ENCODE data around the gene TCIRG1.
"Not testable (repeated sequence)": the region's sequence is repeated elsewhere in the genome, so short reads cannot be mapped to it uniquely, and the experiment has no call there.

- TF ChIP-seq BCL3 (IDR thresholded peaks at IDR 0.05); HDAC2 (IDR thresholded peaks at IDR 0.05); FOSL2 (IDR thresholded peaks at IDR 0.05); FOSL2 (CRISPR knock-in tag; IDR thresholded peaks at IDR 0.05); CTCF (IDR thresholded peaks at IDR 0.05); RNF2 (IDR thresholded peaks at IDR 0.05; ENCODE audit: borderline replicate concordance, low read depth); ESRRA (IDR thresholded peaks at IDR 0.05; ENCODE audit: borderline replicate concordance, low read length); RAD21 (conservative IDR thresholded peaks at IDR 0.05 in 1 of 2, IDR thresholded peaks at IDR 0.05 in 1 of 2); ELK1 (IDR thresholded peaks at IDR 0.05; ENCODE audit: low read depth, low read length); EHMT2 (IDR thresholded peaks at IDR 0.05; ENCODE audit: low read depth); POLR2A (IDR thresholded peaks at IDR 0.05; ENCODE audit: low read length): not testable (repeated sequence)
- TF ChIP-seq, protein P1, sequence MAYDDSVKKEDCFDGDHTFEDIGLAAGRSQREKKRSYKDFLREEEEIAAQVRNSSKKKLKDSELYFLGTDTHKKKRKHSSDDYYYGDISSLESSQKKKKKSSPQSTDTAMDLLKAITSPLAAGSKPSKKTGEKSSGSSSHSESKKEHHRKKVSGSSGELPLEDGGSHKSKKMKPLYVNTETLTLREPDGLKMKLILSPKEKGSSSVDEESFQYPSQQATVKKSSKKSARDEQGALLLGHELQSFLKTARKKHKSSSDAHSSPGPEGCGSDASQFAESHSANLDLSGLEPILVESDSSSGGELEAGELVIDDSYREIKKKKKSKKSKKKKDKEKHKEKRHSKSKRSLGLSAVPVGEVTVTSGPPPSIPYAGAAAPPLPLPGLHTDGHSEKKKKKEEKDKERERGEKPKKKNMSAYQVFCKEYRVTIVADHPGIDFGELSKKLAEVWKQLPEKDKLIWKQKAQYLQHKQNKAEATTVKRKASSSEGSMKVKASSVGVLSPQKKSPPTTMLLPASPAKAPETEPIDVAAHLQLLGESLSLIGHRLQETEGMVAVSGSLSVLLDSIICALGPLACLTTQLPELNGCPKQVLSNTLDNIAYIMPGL (CRISPR knock-in tag; IDR thresholded peaks at IDR 0.05; ENCODE audit: borderline replicate concordance) = not testable (repeated sequence)
- TF ChIP-seq, protein P2, sequence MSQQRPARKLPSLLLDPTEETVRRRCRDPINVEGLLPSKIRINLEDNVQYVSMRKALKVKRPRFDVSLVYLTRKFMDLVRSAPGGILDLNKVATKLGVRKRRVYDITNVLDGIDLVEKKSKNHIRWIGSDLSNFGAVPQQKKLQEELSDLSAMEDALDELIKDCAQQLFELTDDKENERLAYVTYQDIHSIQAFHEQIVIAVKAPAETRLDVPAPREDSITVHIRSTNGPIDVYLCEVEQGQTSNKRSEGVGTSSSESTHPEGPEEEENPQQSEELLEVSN (IDR thresholded peaks at IDR 0.05; ENCODE audit: borderline replicate concordance, low read depth) = not testable (repeated sequence)
- TF ChIP-seq, protein P3, sequence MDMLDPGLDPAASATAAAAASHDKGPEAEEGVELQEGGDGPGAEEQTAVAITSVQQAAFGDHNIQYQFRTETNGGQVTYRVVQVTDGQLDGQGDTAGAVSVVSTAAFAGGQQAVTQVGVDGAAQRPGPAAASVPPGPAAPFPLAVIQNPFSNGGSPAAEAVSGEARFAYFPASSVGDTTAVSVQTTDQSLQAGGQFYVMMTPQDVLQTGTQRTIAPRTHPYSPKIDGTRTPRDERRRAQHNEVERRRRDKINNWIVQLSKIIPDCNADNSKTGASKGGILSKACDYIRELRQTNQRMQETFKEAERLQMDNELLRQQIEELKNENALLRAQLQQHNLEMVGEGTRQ (IDR thresholded peaks at IDR 0.05) = not testable (repeated sequence)
Observed at GRCh38 chr11:67995579-67995978, 43.2 kb upstream of the TCIRG1 start.

Measured in A549 (cell line).